ENCODE results near the gene SH2B3. TPM values are rescaled to one million over a fixed set of nuclear protein-coding genes. Genes with fewer than 3 reads are reported as not detected.

SH2B3 gene
- total RNA-seq, 2 experiments from 2014 or later = 29.7 to 29.8 TPM

GRCh38 chr12:111406474-111407376 lies 1.0 kb downstream of the SH2B3 start:
- CTCF ChIA-PET = interaction anchor here (0.6 to 8.8 kb wide), 6 partner anchors 9 to 45 kb away, joined by 5 to 73 read pairs (median 12); no protein-coding TSS in a partner anchor
- POLR2A ChIA-PET = no interaction called here
- no peaks in the 10 kb centered on the region for H3K27me3 Mint-ChIP-seq
- no peaks in the 10 kb centered on the region for H3K9me3 Mint-ChIP-seq
- peaks cover 67% of the 10 kb centered on the region for H3K4me1 Mint-ChIP-seq
- H3K4me3 Mint-ChIP-seq = peak overlapping the region; percentile 91
- peak overlapping the region; percentile 92 for H3K27ac Mint-ChIP-seq
- H3K36me3 Mint-ChIP-seq (ENCODE audit: low read depth) = peaks cover 15% of the 10 kb centered on the region
- peak; percentile 56 for DNase-seq

DNA sequence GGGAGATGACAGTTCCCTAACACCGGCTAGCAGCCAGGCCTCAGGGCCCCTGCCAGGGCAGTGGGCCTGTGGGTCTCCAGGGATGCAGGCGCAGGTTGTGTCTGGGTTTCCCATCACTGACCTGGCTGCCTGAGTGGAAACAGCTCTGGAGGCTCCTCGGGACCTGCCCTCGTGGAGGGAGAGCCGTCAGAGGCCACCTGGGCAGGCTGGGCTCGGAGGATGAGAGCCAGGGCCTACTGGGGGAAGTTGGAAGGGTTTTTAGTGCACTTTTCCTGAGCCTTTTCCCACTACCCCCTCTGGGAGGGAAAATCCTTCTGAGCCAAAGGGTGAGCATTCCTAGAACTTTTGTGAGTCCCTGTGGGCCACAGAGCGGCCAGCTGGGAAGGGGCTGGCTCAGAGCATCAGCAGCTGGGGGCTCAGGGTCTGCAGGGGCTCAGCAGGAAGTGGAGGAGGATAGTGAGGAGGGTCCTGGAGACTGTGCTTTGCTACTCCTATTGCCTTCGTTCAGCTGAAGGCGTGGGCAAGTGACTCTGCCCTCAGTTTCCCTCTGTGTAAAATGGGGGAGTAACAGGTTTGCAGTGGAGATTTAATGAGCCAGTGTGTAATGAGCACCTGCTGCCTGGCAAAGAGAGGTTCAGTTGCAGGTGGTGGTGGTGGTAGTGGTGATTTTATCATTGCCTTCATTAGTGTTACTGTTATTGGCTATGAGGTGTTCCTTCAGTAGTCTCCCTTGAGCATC lies 1.8 kb downstream of the SH2B3 start:
- no peak for DNase-seq
- Mint-ChIP-seq H3K36me3 (ENCODE audit: low read depth) (peaks cover 15% of the 10 kb centered on the region), H3K27me3 (no peaks in the 10 kb centered on the region), H3K4me1 (peaks cover 75% of the 10 kb centered on the region), H3K9me3 (no peaks in the 10 kb centered on the region), H3K4me3 (peak overlapping the region; percentile 91), H3K27ac (peak overlapping the region; percentile 92)
- ChIA-PET CTCF (interaction anchor here (0.6 to 3.6 kb wide), 4 partner anchors 11 to 1903 kb away, joined by 5 to 28 read pairs (median 11); no protein-coding TSS in a partner anchor), POLR2A (no interaction called here)

DNA sequence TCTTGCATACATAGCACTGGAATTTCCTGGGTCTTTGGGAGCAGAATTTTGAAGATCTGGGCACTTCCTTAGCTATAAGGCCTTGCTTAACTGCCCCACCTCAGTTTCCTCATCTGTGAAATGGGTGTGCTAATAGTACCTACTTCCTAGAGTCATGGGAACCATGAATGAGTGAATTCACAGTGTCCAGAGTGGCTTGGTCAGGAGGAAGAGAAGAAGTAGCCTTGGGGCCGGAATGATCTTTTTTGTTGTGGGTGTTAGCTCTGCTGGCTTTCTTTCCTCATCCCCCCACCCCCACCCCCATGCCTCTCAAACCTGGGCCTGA lies 2.4 kb downstream of the SH2B3 start:
- H3K4me1 Mint-ChIP-seq = peaks cover 76% of the 10 kb centered on the region
- peak overlapping the region; percentile 36 for H3K27ac Mint-ChIP-seq
- ChIA-PET CTCF (interaction anchor here (0.8 to 3.6 kb wide), 4 partner anchors 11 to 43 kb away, joined by 3 to 28 read pairs (median 11); no protein-coding TSS in a partner anchor), POLR2A (no interaction called here)
- H3K27me3 Mint-ChIP-seq = no peaks in the 10 kb centered on the region
- peak overlapping the region; percentile 91 for H3K4me3 Mint-ChIP-seq
- DNase-seq = no peak
- H3K9me3 Mint-ChIP-seq = no peaks in the 10 kb centered on the region
- H3K36me3 Mint-ChIP-seq (ENCODE audit: low read depth) = peaks cover 15% of the 10 kb centered on the region

GRCh38 chr12:111408686-111409402 lies 3.1 kb downstream of the SH2B3 start:
- Mint-ChIP-seq H3K27ac (peak overlapping the region; percentile 31), H3K4me3 (peak overlapping the region; percentile 91), H3K4me1 (peaks cover 77% of the 10 kb centered on the region), H3K36me3 (ENCODE audit: low read depth) (peaks cover 21% of the 10 kb centered on the region), H3K27me3 (no peaks in the 10 kb centered on the region), H3K9me3 (no peaks in the 10 kb centered on the region)
- ChIA-PET POLR2A (interaction anchor here (0.5 to 0.7 kb wide), 2 partner anchors 18 to 184 kb away, joined by 3 to 5 read pairs; no protein-coding TSS in a partner anchor), CTCF (interaction anchor here (0.5 to 3.6 kb wide), 8 partner anchors 12 to 95 kb away, joined by 3 to 28 read pairs (median 4); no protein-coding TSS in a partner anchor)
- DNase-seq = no peak

DNA sequence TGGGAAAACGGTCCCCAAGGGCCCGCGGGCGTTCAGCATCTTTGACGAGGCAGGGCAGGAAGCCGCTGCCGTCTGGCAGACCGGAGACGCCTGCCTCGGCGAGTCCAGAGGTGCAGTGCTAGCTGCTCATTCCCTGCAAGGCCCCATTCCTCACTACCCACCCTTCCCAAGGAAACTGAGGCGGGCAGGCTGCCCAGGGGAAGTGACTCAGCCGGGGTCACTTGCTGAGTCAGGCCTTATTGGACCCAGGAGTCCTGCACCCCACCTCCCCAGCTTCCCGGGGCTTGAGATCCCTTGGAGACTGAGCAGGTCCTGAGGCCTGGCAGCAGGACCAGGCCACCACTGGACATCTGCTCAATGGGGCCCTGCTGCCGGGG lies 3.7 kb downstream of the SH2B3 start:
- POLR2A ChIA-PET = interaction anchor here (0.5 to 0.7 kb wide), 2 partner anchors 18 to 184 kb away, joined by 3 to 5 read pairs; no protein-coding TSS in a partner anchor
- H3K27me3 Mint-ChIP-seq = no peaks in the 10 kb centered on the region
- H3K36me3 Mint-ChIP-seq (ENCODE audit: low read depth) = peaks cover 21% of the 10 kb centered on the region
- H3K4me1 Mint-ChIP-seq = peaks cover 73% of the 10 kb centered on the region
- H3K27ac Mint-ChIP-seq = no peak overlapping the region
- H3K4me3 Mint-ChIP-seq = peak overlapping the region; percentile 48
- DNase-seq = no peak
- CTCF ChIA-PET = interaction anchor here (0.5 to 3.6 kb wide), 6 partner anchors 13 to 94 kb away, joined by 3 to 28 read pairs (median 4); no protein-coding TSS in a partner anchor
- H3K9me3 Mint-ChIP-seq = no peaks in the 10 kb centered on the region

GRCh38 chr12:111409780-111410430 lies 4.2 kb downstream of the SH2B3 start:
- no peak for DNase-seq
- peaks cover 21% of the 10 kb centered on the region for H3K36me3 Mint-ChIP-seq (ENCODE audit: low read depth)
- no peaks in the 10 kb centered on the region for H3K9me3 Mint-ChIP-seq
- ChIA-PET CTCF (interaction anchor here (1.3 to 3.6 kb wide), 4 partner anchors 13 to 47 kb away, joined by 3 to 28 read pairs (median 11); no protein-coding TSS in a partner anchor), POLR2A (interaction anchor here (0.7 kb wide), 1 partner anchor 17 kb away, joined by 3 read pairs; no protein-coding TSS in a partner anchor)
- H3K27me3 Mint-ChIP-seq = no peaks in the 10 kb centered on the region
- no peak overlapping the region for H3K4me3 Mint-ChIP-seq
- peaks cover 72% of the 10 kb centered on the region for H3K4me1 Mint-ChIP-seq
- peak overlapping the region; percentile 64 for H3K27ac Mint-ChIP-seq

- ChIA-PET CTCF (interaction anchor here (0.6 to 3.6 kb wide), 6 partner anchors 14 to 776 kb away, joined by 3 to 28 read pairs (median 9); no protein-coding TSS in a partner anchor), POLR2A (no interaction called here)
- H3K4me3 Mint-ChIP-seq = no peak overlapping the region
- no peaks in the 10 kb centered on the region for H3K9me3 Mint-ChIP-seq
- DNase-seq = no peak
- H3K4me1 Mint-ChIP-seq = peaks cover 74% of the 10 kb centered on the region
- peak overlapping the region; percentile 36 for H3K27ac Mint-ChIP-seq
- H3K36me3 Mint-ChIP-seq (ENCODE audit: low read depth) = peaks cover 21% of the 10 kb centered on the region
- no peaks in the 10 kb centered on the region for H3K27me3 Mint-ChIP-seq
Observed at GRCh38 chr12:111410431-111411184, 4.9 kb downstream of the SH2B3 start.

DNA sequence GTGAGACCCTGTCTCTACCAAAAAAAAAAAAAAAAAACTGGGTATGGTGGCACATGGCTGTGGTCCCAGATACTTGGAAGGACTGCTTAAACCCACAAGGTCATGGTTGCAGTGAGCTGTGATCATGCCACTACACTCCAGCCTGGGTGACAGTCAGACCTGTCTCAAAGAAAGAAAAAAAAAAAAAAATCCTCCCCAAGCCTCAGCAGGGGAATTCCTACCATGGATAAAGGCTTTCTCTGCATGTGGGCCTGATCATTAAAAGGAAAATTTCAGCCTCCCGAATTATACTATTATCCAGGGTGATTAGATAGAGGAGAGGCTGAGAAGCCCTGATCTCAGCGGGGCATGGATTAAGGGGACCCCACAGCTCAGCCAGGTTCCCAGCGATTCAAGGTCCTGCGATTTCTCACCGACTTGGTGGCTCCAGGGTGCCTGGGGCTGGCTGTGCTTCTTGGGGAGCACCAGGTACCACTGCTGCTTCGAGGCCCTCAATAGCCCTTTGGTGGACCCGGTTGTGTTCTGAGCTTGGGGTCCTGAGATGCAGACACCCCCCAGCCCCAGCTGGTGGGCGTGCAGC lies 5.6 kb downstream of the SH2B3 start:
- Mint-ChIP-seq H3K27ac (peak overlapping the region; percentile 36), H3K9me3 (no peaks in the 10 kb centered on the region), H3K4me3 (no peak overlapping the region), H3K36me3 (ENCODE audit: low read depth) (peaks cover 24% of the 10 kb centered on the region), H3K4me1 (peaks cover 76% of the 10 kb centered on the region), H3K27me3 (no peaks in the 10 kb centered on the region)
- POLR2A ChIA-PET = interaction anchor here (1.0 kb wide), 1 partner anchor 19 kb away, joined by 4 read pairs; no protein-coding TSS in a partner anchor
- no peak for DNase-seq
- CTCF ChIA-PET = interaction anchor here (0.6 to 3.3 kb wide), 7 partner anchors 8 to 777 kb away, joined by 3 to 19 read pairs (median 5); no protein-coding TSS in a partner anchor

GRCh38 chr12:111412007-111412829 lies 6.5 kb downstream of the SH2B3 start:
- DNase-seq = no peak
- peaks cover 26% of the 10 kb centered on the region for H3K36me3 Mint-ChIP-seq (ENCODE audit: low read depth)
- ChIA-PET POLR2A (interaction anchor here (1.0 kb wide), 1 partner anchor 18 kb away, joined by 4 read pairs; no protein-coding TSS in a partner anchor), CTCF (interaction anchor here (0.7 to 3.3 kb wide), 10 partner anchors 9 to 43 kb away, joined by 3 to 19 read pairs (median 7); no protein-coding TSS in a partner anchor)
- H3K27ac Mint-ChIP-seq = peak overlapping the region; percentile 88
- H3K4me3 Mint-ChIP-seq = peak overlapping the region; percentile 1
- H3K9me3 Mint-ChIP-seq = no peaks in the 10 kb centered on the region
- peaks cover 72% of the 10 kb centered on the region for H3K4me1 Mint-ChIP-seq
- no peaks in the 10 kb centered on the region for H3K27me3 Mint-ChIP-seq

GRCh38 chr12:111412830-111413441 lies 7.2 kb downstream of the SH2B3 start:
- ChIA-PET CTCF (interaction anchor here (1.0 to 3.3 kb wide), 10 partner anchors 13 to 339 kb away, joined by 3 to 19 read pairs (median 7); no protein-coding TSS in a partner anchor), POLR2A (no interaction called here)
- no peak for DNase-seq
- Mint-ChIP-seq H3K27ac (peak overlapping the region; percentile 88), H3K9me3 (no peaks in the 10 kb centered on the region), H3K4me1 (peaks cover 66% of the 10 kb centered on the region), H3K4me3 (no peak overlapping the region), H3K27me3 (no peaks in the 10 kb centered on the region), H3K36me3 (ENCODE audit: low read depth) (peaks cover 24% of the 10 kb centered on the region)

All from activated CD4-positive, alpha-beta T cell treated with anti-CD3 and anti-CD28 coated beads, Interleukin-2, amount 10 ng/mL, durations not matched to agents 7 days and 5 days (primary cell).